Left lung (tissue), 10 donors: ENCODE measurements around the gene RAD23B. TPM values are rescaled to one million over a fixed set of nuclear protein-coding genes. Genes with fewer than 3 reads are reported as not detected.

ENCODE experiments used
- ATAC-seq: fragments of 200-7000 bp; cut with Tn5 transposase; one replicate; pipeline ENCODE4 v1.9.1; 2020; ENCODE audit warnings: moderate library complexity
- DNase-seq, 4 donors: peaks; one replicate each; pipeline ENCODE4 v3.0.0-alpha.2; 2013 to 2020
- H3K27ac ChIP-seq, 2 donors: fragments of 200-600 bp; sonication (generic) in 1 of 2; one replicate each; pipeline versions ENCODE4 v1.5.0 to v1.8.0; 2020 to 2021
- H3K27me3 ChIP-seq, 2 donors: fragments of 200-600 bp; sonication (generic) in 1 of 2; one replicate each; pipeline versions ENCODE4 v1.5.0 to v1.8.0; 2020 to 2021
- H3K36me3 ChIP-seq, 2 donors: fragments of 200-600 bp; sonication (generic) in 1 of 2; one replicate each; pipeline versions ENCODE4 v1.5.0 to v1.8.0; 2020 to 2021
- H3K4me1 ChIP-seq, 2 donors: fragments of 200-600 bp; one replicate each; pipeline ENCODE4 v1.8.0; 2021
- H3K4me3 ChIP-seq, 2 donors: fragments of 200-600 bp; sonication (generic) in 1 of 2; one replicate each; pipeline versions ENCODE4 v1.5.0 to v1.8.0; 2020 to 2021; ENCODE audit warnings: mild to moderate bottlenecking in 1 of 2
- H3K9me3 ChIP-seq, 2 donors: fragments of 200-600 bp; sonication (generic) in 1 of 2; one replicate each; pipeline versions ENCODE4 v1.5.0 to v1.8.0; 2020 to 2021
- CTCF ChIP-seq, 2 donors: fragments of 200-600 bp; sonication (generic) in 1 of 2; IDR thresholded peaks; one replicate each; pipeline versions ENCODE4 v1.5.0 to v1.8.0; 2021; ENCODE audit warnings: antibody characterized with exemption in 2 of 2
- intact Hi-C, 2 donors: fragments of 100-400 bp; cut with DNase I; formaldehyde crosslinking; loops; one replicate each; pipeline versions ENCODE4 v1.11.2 to v1.14.2; 2022
- polyA plus RNA-seq, 6 donors: library from polyadenylated mRNA; unstranded; fragments of 120-200 nt; gene quantifications; one replicate each; pipeline ENCODE4 v1.2.1, GENCODE V29; 2013; ENCODE audit not compliant: insufficient read length in 6 of 6
- total RNA-seq, 2 donors: library from RNA; stranded (reverse); fragmentation: NEBNext Ultra II Directional; extraction: Animal tissue kit (Norgen Biotek cat#: 25700); gene quantifications; one replicate each; pipeline ENCODE4 v1.2.1, GENCODE V29; 2021
- donor health status: DM: no; HTN: yes; CAD: no.
- donor health status: DM: no; HTN: no; CAD: no.

Gene RAD23B
- total and polyA plus RNA-seq, 8 donors = 105 to 142 (median 114) TPM

DNA sequence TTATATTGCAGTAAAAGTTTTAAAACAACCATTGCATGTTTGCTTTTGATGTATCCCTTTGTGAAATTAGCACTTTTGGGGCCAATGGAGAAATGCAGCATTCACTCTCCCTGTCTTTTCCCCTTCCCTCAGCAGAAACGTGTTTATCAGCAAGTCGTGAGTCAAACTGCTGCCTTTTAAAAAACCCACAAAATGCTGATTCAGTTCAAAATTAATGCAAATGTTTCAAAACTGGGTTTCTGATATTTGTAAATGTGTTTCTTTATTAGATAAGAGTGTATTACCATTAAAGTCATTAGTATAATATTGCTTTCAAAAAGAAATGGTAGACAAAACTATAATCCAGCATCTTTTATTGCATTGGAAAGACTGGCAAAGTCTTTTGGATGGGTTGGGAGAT is 47.3 kb downstream of the RAD23B start:
- H3K4me3 ChIP-seq = no peak overlapping the region
- DNase-seq = no peak
- H3K27ac ChIP-seq = no peak overlapping the region
- no peak for ATAC-seq
- intact Hi-C loops = no loop called here
- peaks cover 0 to 83% of the 10 kb centered on the region in 2 donors for H3K36me3 ChIP-seq
- TF ChIP-seq CTCF (IDR thresholded peaks at IDR 0.05) = no peak
- H3K27me3 ChIP-seq = no peaks in the 10 kb centered on the region
- H3K9me3 ChIP-seq = no peaks in the 10 kb centered on the region
- H3K4me1 ChIP-seq = no peaks in the 10 kb centered on the region

DNA sequence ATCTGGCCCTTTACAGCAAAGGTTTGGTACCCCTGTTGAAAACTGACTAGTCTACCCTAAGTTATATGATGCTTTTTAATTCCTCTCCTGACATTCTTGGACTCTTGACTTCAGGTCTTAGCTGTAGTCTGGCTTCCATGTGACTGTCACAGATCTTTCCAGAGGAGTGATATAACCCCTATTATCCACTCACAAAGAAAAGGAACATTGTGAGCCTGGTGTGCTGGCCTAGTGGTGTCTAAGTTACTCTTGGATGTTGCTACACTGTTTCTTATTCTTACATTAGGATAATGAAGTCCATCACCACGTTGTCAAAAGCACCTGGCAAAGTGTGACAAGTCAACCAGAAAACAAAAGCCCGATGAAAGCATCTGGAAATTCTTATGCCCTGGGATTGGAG is 49.8 kb downstream of the RAD23B start:
- intact Hi-C loops = no loop called here
- Histone ChIP-seq H3K27ac (no peak overlapping the region), H3K27me3 (no peaks in the 10 kb centered on the region), H3K9me3 (no peaks in the 10 kb centered on the region), H3K4me3 (no peak overlapping the region), H3K36me3 (peaks cover 0 to 71% of the 10 kb centered on the region in 2 donors), H3K4me1 (no peaks in the 10 kb centered on the region)
- ATAC-seq (no peak), DNase-seq (no peak)
- no peak for TF ChIP-seq CTCF (IDR thresholded peaks at IDR 0.05)

- Histone ChIP-seq H3K4me1 (no peaks in the 10 kb centered on the region), H3K27me3 (no peaks in the 10 kb centered on the region), H3K4me3 (no peak overlapping the region), H3K36me3 (peaks cover 0 to 71% of the 10 kb centered on the region in 2 donors), H3K9me3 (no peaks in the 10 kb centered on the region), H3K27ac (no peak overlapping the region)
- TF ChIP-seq CTCF (IDR thresholded peaks at IDR 0.05) = no peak
- intact Hi-C loops = no loop called here
- DNase-seq = no peak
- ATAC-seq = no peak
Measured at GRCh38 chr9:107333363-107333762, 50.3 kb downstream of the RAD23B start.

DNA sequence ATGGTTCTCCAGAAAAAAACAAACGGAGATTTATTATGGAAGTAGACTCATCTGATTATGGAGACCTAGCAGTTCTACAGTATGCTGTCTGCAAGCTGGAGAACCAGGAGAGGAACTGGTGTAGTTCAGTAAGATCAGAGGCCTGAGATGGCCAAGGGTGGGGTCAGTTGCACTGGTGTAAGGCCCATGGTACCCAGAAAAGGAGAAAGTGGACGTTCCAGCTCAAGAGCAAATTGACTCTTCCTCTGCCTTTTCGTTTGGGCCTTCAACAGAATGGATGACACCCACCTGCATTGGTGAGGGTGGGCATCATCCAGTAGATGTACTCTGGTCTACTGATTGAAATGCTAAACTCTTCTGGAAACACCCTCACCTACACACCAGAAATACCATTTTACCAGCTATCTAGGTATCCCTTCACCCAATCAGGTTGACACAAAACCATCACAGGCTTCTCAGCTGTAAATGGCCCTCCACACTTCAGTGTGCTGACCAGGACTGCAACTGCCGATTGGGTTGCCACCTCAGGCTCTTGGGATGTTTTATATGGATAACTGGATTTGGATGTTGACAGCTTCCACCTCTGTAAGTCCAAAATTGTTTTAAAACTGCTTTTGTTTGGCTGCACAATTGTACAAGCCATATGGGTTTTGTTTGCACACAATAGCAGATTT is 51.2 kb downstream of the RAD23B start:
- no peaks in the 10 kb centered on the region for H3K27me3 ChIP-seq
- intact Hi-C loops = no loop called here
- no peaks in the 10 kb centered on the region for H3K9me3 ChIP-seq
- no peaks in the 10 kb centered on the region for H3K4me1 ChIP-seq
- H3K4me3 ChIP-seq = no peak overlapping the region
- no peak for TF ChIP-seq CTCF (IDR thresholded peaks at IDR 0.05)
- H3K27ac ChIP-seq = no peak overlapping the region
- ATAC-seq (no peak), DNase-seq (no peak)
- peaks cover 0 to 70% of the 10 kb centered on the region in 2 donors for H3K36me3 ChIP-seq

- no peak for ATAC-seq
- no peak overlapping the region for H3K4me3 ChIP-seq
- intact Hi-C loops = no loop called here
- H3K9me3 ChIP-seq = no peaks in the 10 kb centered on the region
- no peak overlapping the region for H3K27ac ChIP-seq
- TF ChIP-seq CTCF (IDR thresholded peaks at IDR 0.05) = no peak
- H3K4me1 ChIP-seq = no peaks in the 10 kb centered on the region
- DNase-seq = no peak
- peaks cover 0 to 61% of the 10 kb centered on the region in 2 donors for H3K36me3 ChIP-seq
- H3K27me3 ChIP-seq = no peaks in the 10 kb centered on the region
Measured at GRCh38 chr9:107335331-107335730, 52.3 kb downstream of the RAD23B start.
